Panc1 (cell line): ENCODE measurements around the gene RETREG1. TPM values are rescaled to one million over a fixed set of nuclear protein-coding genes. Genes with fewer than 3 reads are reported as not detected.

ENCODE experiments used
- ATAC-seq: fragments of 200-7000 bp; cut with Tn5 transposase; 2 replicates; pipeline ENCODE4 v1.9.1; 2020; ENCODE audit warnings: mild to moderate bottlenecking, moderate library complexity
- BruUV-seq: library from RNA; stranded (reverse); fragments of 400-500 nt; replicated peaks from 2 replicates; lab custom pipeline; 2021; lab: Mats Ljungman, UMichigan
- CTCF ChIA-PET: fragments of 300-600 bp; sonication (Branson Sonifier 250); formaldehyde crosslinking; loops from one replicate; lab custom pipeline; 2022; ENCODE audit warnings: antibody characterized with exemption; lab: Charles Lee
- POLR2A ChIA-PET: fragments of 300-600 bp; sonication (Branson Sonifier 250); formaldehyde crosslinking; loops from one replicate; lab custom pipeline; 2022; ENCODE audit warnings: antibody characterized with exemption; lab: Charles Lee
- DNase-seq: peaks from one replicate; pipeline ENCODE4 v3.0.0-alpha.2; 2010; ENCODE audit warnings: low read depth, low spot score
- H3K27ac ChIP-seq: 2 replicates; pipeline ENCODE4 v1.5.1; 2011; ENCODE audit warnings: mild to moderate bottlenecking, low read length, inconsistent platforms
- H3K27me3 ChIP-seq: fragments of 200-500 bp; sonication (Bioruptor generic); 2 replicates; pipeline ENCODE4 v1.6.0; 2014; ENCODE audit warnings: low read length, inconsistent platforms; ENCODE audit not compliant: control insufficient read depth, insufficient read depth
- H3K36me3 ChIP-seq: fragments of 200-500 bp; sonication (Bioruptor generic); 2 replicates; pipeline ENCODE4 v1.5.1; 2014; ENCODE audit warnings: inconsistent platforms, mild to moderate bottlenecking, low read length, moderate library complexity; ENCODE audit not compliant: control insufficient read depth, insufficient read depth
- H3K4me1 ChIP-seq: 2 replicates; pipeline ENCODE4 v1.5.1; 2011; ENCODE audit warnings: inconsistent platforms, mild to moderate bottlenecking, low read length, moderate library complexity; ENCODE audit not compliant: control insufficient read depth, insufficient read depth
- H3K4me3 ChIP-seq, 2 experiments: 2 replicates each; pipeline ENCODE4 v1.5.1; 2011 to 2012; ENCODE audit warnings: low read depth in 2 of 2, low read length in 2 of 2, mild to moderate bottlenecking in 2 of 2, inconsistent platforms in 1 of 2, moderate library complexity in 1 of 2
- H3K9me3 ChIP-seq: fragments of 200-500 bp; sonication (Bioruptor generic); 2 replicates; pipeline ENCODE4 v1.5.1; 2014; ENCODE audit warnings: low read depth, mild to moderate bottlenecking, inconsistent platforms, low read length, moderate library complexity; ENCODE audit not compliant: control insufficient read depth, insufficient read depth
- POLR2AphosphoS5 ChIP-seq: IDR thresholded peaks from 2 replicates; pipeline ENCODE4 v1.6.1; 2012; ENCODE audit warnings: mild to moderate bottlenecking, low read depth, low read length, moderate library complexity
- REST ChIP-seq, 2 experiments: IDR thresholded peaks; 2 replicates each; pipeline ENCODE4 v1.6.1; 2011 to 2012; ENCODE audit warnings: low read depth in 2 of 2, control low read depth in 1 of 2, low read length in 1 of 2, mild to moderate bottlenecking in 1 of 2, moderate library complexity in 1 of 2; ENCODE audit not compliant: insufficient read depth in 1 of 2
- SIN3A ChIP-seq: IDR thresholded peaks from 2 replicates; pipeline ENCODE4 v1.6.1; 2012; ENCODE audit warnings: low read depth, mild to moderate bottlenecking, low read length, moderate library complexity, borderline replicate concordance; ENCODE audit not compliant: insufficient read depth
- TCF7L2 ChIP-seq: IDR thresholded peaks from 2 replicates; pipeline ENCODE4 v1.6.1; 2011; ENCODE audit warnings: mild to moderate bottlenecking, low read depth, low read length, inconsistent platforms
- in situ Hi-C: cut with HindIII; loops from 2 replicates; pipeline ENCODE4 v1.10.0; 2016; ENCODE audit warnings: low sequenced_read_pairs, low pct_unique_long_range_greater_than_20kb
- intact Hi-C: fragments of 100-400 bp; cut with micrococcal nuclease; formaldehyde crosslinking; loops from one replicate; pipeline ENCODE4 v1.10.0; 2022; ENCODE audit not compliant: unreplicated experiment
- total RNA-seq: library from RNA; stranded (reverse); gene quantifications from one replicate; pipeline ENCODE4 v1.2.1, GENCODE V29; 2021; ENCODE audit not compliant: unreplicated experiment
- TF ChIP-seq, protein P1 (sequence below): fragments of 450-650 bp; IDR thresholded peaks from 2 replicates; pipeline ENCODE4 v1.5.1; 2017; ENCODE audit warnings: mild to moderate bottlenecking

The RETREG1 gene
- total RNA-seq, 1 experiment from 2014 or later, result 0.74 TPM

GRCh38 chr5:16558984-16559629 is 57.7 kb downstream of the RETREG1 start:
- Histone ChIP-seq H3K27me3 (peaks cover 4% of the 10 kb centered on the region; the same call in 1 of the 2 replicates), H3K27ac (no peak overlapping the region), H3K9me3 (no peaks in the 10 kb centered on the region), H3K36me3 (no peaks in the 10 kb centered on the region), H3K4me3 (no peak overlapping the region), H3K4me1 (no peaks in the 10 kb centered on the region)
- ChIA-PET POLR2A (no interaction called here), CTCF (no interaction called here)
- ATAC-seq (no peak), DNase-seq (no peak)
- no peak for TF ChIP-seq SIN3A
- no peak for TF ChIP-seq TCF7L2
- TF ChIP-seq POLR2AphosphoS5, result no peak
- TF ChIP-seq, protein P1, sequence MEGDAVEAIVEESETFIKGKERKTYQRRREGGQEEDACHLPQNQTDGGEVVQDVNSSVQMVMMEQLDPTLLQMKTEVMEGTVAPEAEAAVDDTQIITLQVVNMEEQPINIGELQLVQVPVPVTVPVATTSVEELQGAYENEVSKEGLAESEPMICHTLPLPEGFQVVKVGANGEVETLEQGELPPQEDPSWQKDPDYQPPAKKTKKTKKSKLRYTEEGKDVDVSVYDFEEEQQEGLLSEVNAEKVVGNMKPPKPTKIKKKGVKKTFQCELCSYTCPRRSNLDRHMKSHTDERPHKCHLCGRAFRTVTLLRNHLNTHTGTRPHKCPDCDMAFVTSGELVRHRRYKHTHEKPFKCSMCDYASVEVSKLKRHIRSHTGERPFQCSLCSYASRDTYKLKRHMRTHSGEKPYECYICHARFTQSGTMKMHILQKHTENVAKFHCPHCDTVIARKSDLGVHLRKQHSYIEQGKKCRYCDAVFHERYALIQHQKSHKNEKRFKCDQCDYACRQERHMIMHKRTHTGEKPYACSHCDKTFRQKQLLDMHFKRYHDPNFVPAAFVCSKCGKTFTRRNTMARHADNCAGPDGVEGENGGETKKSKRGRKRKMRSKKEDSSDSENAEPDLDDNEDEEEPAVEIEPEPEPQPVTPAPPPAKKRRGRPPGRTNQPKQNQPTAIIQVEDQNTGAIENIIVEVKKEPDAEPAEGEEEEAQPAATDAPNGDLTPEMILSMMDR, result no peak
- no peak for TF ChIP-seq REST (IDR thresholded peaks at IDR 0.05; ENCODE audit: insufficient read depth in 1 of 2, low read depth in 2 of 2, low read length in 1 of 2)
- in situ Hi-C loops (no loop called here), intact Hi-C loops (no loop called here)
- no TSS peak for BruUV-seq

- no peak overlapping the region for H3K27ac ChIP-seq
- no peak overlapping the region for H3K4me3 ChIP-seq
- H3K4me1 ChIP-seq, result no peaks in the 10 kb centered on the region
- no peak for ATAC-seq
- BruUV-seq, result no TSS peak
- H3K9me3 ChIP-seq, result no peaks in the 10 kb centered on the region
- TF ChIP-seq, protein P1, result no peak
- TF ChIP-seq REST (IDR thresholded peaks at IDR 0.05; ENCODE audit: insufficient read depth in 1 of 2, low read depth in 2 of 2, low read length in 1 of 2) (no peak), TCF7L2 (no peak)
- in situ Hi-C loops (no loop called here), intact Hi-C loops (no loop called here)
- ChIA-PET POLR2A (no interaction called here), CTCF (no interaction called here)
- no peak for DNase-seq
- H3K36me3 ChIP-seq, result no peaks in the 10 kb centered on the region
- no peaks in the 10 kb centered on the region for H3K27me3 ChIP-seq
These were observed 59.3 kb downstream of the RETREG1 start for GRCh38 chr5:16557477-16557876.
